MM.1S (cell line): ENCODE measurements around the gene ATP2A3.

Source experiments
- DNase-seq: peaks from one replicate; pipeline ENCODE4 v3.0.0-alpha.2; 2015
- H2AFZ ChIP-seq: fragments of 300-600 bp; sonication (generic); 2 replicates; pipeline ENCODE4 v1.6.0; 2016; ENCODE audit warnings: antibody characterized with exemption, low read length
- H3F3A ChIP-seq: fragments of 300-600 bp; sonication (generic); 2 replicates; pipeline ENCODE4 v1.6.1; 2016; ENCODE audit warnings: mild to moderate bottlenecking, antibody characterized with exemption, low read length, moderate library complexity, mixed read lengths; ENCODE audit not compliant: insufficient read depth
- H3K27ac ChIP-seq: fragments of 300-600 bp; sonication (generic); 2 replicates; pipeline ENCODE4 v1.5.1; 2016; ENCODE audit warnings: mild to moderate bottlenecking, low read length
- H3K27me3 ChIP-seq: fragments of 300-600 bp; sonication (generic); replicated peaks from 2 replicates; pipeline ENCODE4 v1.6.0; 2016; ENCODE audit warnings: low read length; ENCODE audit not compliant: insufficient read depth
- H3K36me3 ChIP-seq: fragments of 300-600 bp; sonication (generic); replicated peaks from 2 replicates; pipeline ENCODE4 v1.6.1; 2016; ENCODE audit warnings: mild to moderate bottlenecking, low read length, mixed read lengths; ENCODE audit not compliant: insufficient read depth
- H3K4me1 ChIP-seq: fragments of 300-600 bp; sonication (generic); 2 replicates; pipeline ENCODE4 v1.6.1; 2016; ENCODE audit warnings: low read length, mixed read lengths
- H3K4me2 ChIP-seq: fragments of 300-600 bp; sonication (generic); 2 replicates; pipeline ENCODE4 v1.6.0; 2016; ENCODE audit warnings: low read depth, low read length
- H3K4me3 ChIP-seq: fragments of 300-600 bp; sonication (generic); 2 replicates; pipeline ENCODE4 v1.5.1; 2016; ENCODE audit warnings: low read length, mixed read lengths
- H3K79me2 ChIP-seq: fragments of 300-600 bp; sonication (generic); 2 replicates; pipeline ENCODE4 v1.6.1; 2016; ENCODE audit warnings: mixed run types, low read length, mixed read lengths
- H3K9ac ChIP-seq: fragments of 300-600 bp; sonication (generic); 2 replicates; pipeline ENCODE4 v1.6.1; 2016; ENCODE audit warnings: low read length, mixed read lengths
- H3K9me2 ChIP-seq: fragments of 300-600 bp; sonication (generic); replicated peaks from 2 replicates; pipeline ENCODE4 v1.6.1; 2016; ENCODE audit warnings: mild to moderate bottlenecking, low read length, mixed read lengths; ENCODE audit not compliant: insufficient read depth
- H3K9me3 ChIP-seq: fragments of 300-600 bp; sonication (generic); replicated peaks from 2 replicates; pipeline ENCODE4 v1.6.1; 2016; ENCODE audit warnings: mild to moderate bottlenecking, low read length, mixed read lengths; ENCODE audit not compliant: insufficient read depth
- H4K20me1 ChIP-seq: fragments of 300-600 bp; sonication (generic); 2 replicates; pipeline ENCODE4 v1.6.1; 2016; ENCODE audit warnings: mild to moderate bottlenecking, low read length, moderate library complexity, mixed read lengths; ENCODE audit not compliant: insufficient read depth
- EZH2 ChIP-seq: fragments of 300-600 bp; sonication (generic); optimal IDR thresholded peaks from 2 replicates; pipeline ENCODE3; 2017; ENCODE audit warnings: low read depth, mild to moderate bottlenecking, antibody characterized with exemption, low read length, mixed read lengths
- EZH2phosphoT487 ChIP-seq: fragments of 300-600 bp; sonication (generic); IDR thresholded peaks from 2 replicates; pipeline ENCODE4 v1.6.1; 2018; ENCODE audit warnings: antibody characterized with exemption, low read length
- TF ChIP-seq, protein P1 (sequence below): fragments of 300-600 bp; sonication (generic); IDR thresholded peaks from 2 replicates; pipeline ENCODE4 v1.5.1; 2016; ENCODE audit warnings: antibody characterized with exemption, low read length, mixed read lengths

ATP2A3 gene

GRCh38 chr17:3974980-3975379, 10.7 kb upstream of the ATP2A3 start:
- Histone ChIP-seq H3K9me3 (no peaks in the 10 kb centered on the region), H3F3A (no peaks in the 10 kb centered on the region), H3K9ac (no peak overlapping the region), H3K79me2 (no peaks in the 10 kb centered on the region), H3K4me1 (no peaks in the 10 kb centered on the region), H3K4me3 (no peak overlapping the region), H3K27me3 (0 out of 2 replicates have a peak, but pooled peaks cover 5% of the 10 kb centered on the region), H3K36me3 (no peaks in the 10 kb centered on the region), H3K4me2 (no peak overlapping the region), H2AFZ (no peak overlapping the region), H3K9me2 (no peaks in the 10 kb centered on the region), H3K27ac (no peak overlapping the region), H4K20me1 (no peaks in the 10 kb centered on the region)
- no peak for DNase-seq
- TF ChIP-seq EZH2, result no peak
- TF ChIP-seq, protein P1, sequence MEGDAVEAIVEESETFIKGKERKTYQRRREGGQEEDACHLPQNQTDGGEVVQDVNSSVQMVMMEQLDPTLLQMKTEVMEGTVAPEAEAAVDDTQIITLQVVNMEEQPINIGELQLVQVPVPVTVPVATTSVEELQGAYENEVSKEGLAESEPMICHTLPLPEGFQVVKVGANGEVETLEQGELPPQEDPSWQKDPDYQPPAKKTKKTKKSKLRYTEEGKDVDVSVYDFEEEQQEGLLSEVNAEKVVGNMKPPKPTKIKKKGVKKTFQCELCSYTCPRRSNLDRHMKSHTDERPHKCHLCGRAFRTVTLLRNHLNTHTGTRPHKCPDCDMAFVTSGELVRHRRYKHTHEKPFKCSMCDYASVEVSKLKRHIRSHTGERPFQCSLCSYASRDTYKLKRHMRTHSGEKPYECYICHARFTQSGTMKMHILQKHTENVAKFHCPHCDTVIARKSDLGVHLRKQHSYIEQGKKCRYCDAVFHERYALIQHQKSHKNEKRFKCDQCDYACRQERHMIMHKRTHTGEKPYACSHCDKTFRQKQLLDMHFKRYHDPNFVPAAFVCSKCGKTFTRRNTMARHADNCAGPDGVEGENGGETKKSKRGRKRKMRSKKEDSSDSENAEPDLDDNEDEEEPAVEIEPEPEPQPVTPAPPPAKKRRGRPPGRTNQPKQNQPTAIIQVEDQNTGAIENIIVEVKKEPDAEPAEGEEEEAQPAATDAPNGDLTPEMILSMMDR, result no peak

GRCh38 chr17:3974138-3974687, 10.0 kb upstream of the ATP2A3 start:
- no peaks in the 10 kb centered on the region for H3K9me2 ChIP-seq
- H3K9me3 ChIP-seq, result no peaks in the 10 kb centered on the region
- no peak overlapping the region for H3K4me3 ChIP-seq
- H3K36me3 ChIP-seq, result no peaks in the 10 kb centered on the region
- H3K27ac ChIP-seq, result no peak overlapping the region
- no peaks in the 10 kb centered on the region for H3K79me2 ChIP-seq
- H3K9ac ChIP-seq, result no peak overlapping the region
- 0 out of 2 replicates have a peak, but pooled peaks cover 5% of the 10 kb centered on the region for H3K27me3 ChIP-seq
- H4K20me1 ChIP-seq, result no peaks in the 10 kb centered on the region
- H3K4me2 ChIP-seq, result no peak overlapping the region
- no peak for DNase-seq
- TF ChIP-seq EZH2phosphoT487, result no peak
- TF ChIP-seq, protein P1, result no peak
- no peak for TF ChIP-seq EZH2
- no peaks in the 10 kb centered on the region for H3K4me1 ChIP-seq
- no peak overlapping the region for H2AFZ ChIP-seq
- H3F3A ChIP-seq, result no peaks in the 10 kb centered on the region

DNA sequence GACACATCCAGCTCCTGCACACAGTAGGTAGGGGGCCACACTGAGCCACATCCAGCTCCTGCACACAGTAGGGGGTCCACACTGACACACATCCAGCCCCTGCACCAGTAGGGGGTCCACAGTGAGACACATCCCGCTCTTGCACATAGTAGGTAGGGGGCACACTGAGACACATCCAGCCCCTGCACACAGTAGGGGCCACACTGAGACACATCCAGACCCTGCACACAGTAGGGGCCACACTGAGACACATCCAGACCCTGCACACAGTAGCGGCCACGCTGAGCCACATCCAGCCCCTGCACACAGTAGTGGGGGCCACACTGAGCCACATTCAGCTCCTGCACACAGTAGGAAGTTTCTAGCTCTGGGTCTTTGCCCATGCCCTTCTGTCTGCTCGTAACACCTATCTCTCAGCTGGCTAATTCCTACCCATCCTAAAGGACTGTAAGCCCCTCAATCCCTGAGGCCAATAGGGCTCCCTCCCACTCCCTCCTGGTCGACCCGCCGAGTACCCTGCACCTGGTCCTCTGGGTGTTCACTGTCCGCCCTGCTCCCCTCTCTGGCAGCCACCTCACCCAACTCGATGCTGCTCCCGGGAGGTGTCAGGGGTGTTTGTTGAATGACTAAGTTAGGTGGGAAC, 9.4 kb upstream of the ATP2A3 start:
- no peak overlapping the region for H3K4me2 ChIP-seq
- no peaks in the 10 kb centered on the region for H3K9me2 ChIP-seq
- no peaks in the 10 kb centered on the region for H3F3A ChIP-seq
- H3K36me3 ChIP-seq, result no peaks in the 10 kb centered on the region
- no peak for DNase-seq
- TF ChIP-seq, protein P1, result no peak
- TF ChIP-seq EZH2, result no peak
- TF ChIP-seq EZH2phosphoT487, result no peak
- no peak overlapping the region for H2AFZ ChIP-seq
- H3K79me2 ChIP-seq, result no peaks in the 10 kb centered on the region
- no peaks in the 10 kb centered on the region for H3K4me1 ChIP-seq
- H3K9ac ChIP-seq, result no peak overlapping the region
- no peak overlapping the region for H3K27ac ChIP-seq
- no peak overlapping the region for H3K4me3 ChIP-seq
- 0 out of 2 replicates have a peak, but pooled peaks cover 5% of the 10 kb centered on the region for H3K27me3 ChIP-seq
- H3K9me3 ChIP-seq, result no peaks in the 10 kb centered on the region
- no peaks in the 10 kb centered on the region for H4K20me1 ChIP-seq
